ENCODE data around the gene GPR18. TPM values are rescaled to one million over a fixed set of nuclear protein-coding genes. Genes with fewer than 3 reads are reported as not detected.

The GPR18 gene
- total and polyA plus RNA-seq, 2 of the 13 experiments (the other 11 are each of a cell fraction or from before 2014, with no cell fraction given) = not detected

GRCh38 chr13:99254830-99255229 is 3.3 kb downstream of the GPR18 start:
- in situ Hi-C loops (cut with HindIII; ENCODE audit: extremely low pct_ligation_motif_present, low pct_unique_long_range_greater_than_20kb) (no loop called here), intact Hi-C loops (cut with micrococcal nuclease; ENCODE audit: unreplicated experiment) (no loop called here)
- Histone ChIP-seq H3K9me3 (ENCODE audit: low read length) (no peaks in the 10 kb centered on the region), H3K27ac (ENCODE audit: extremely low read length, insufficient read depth, low read length) (no peak overlapping the region), H2AFZ (ENCODE audit: low read length) (no peak overlapping the region), H3K79me2 (ENCODE audit: insufficient read depth, low read length) (no peaks in the 10 kb centered on the region), H4K20me1 (ENCODE audit: insufficient read depth, low read length) (no peaks in the 10 kb centered on the region), H3K9ac (ENCODE audit: insufficient read depth, low read depth, low read length) (no peak overlapping the region), H3K4me1 (ENCODE audit: insufficient read depth, low read length) (peaks cover 3% of the 10 kb centered on the region), H3K4me3 (replicated peaks in 1 of 3; ENCODE audit: insufficient read depth in 1 of 3, low read depth in 2 of 3, low read length in 3 of 3) (no peak overlapping the region), H3K4me2 (ENCODE audit: low read depth, low read length) (no peak overlapping the region), H3K27me3 (ENCODE audit: control insufficient read depth in 1 of 2, insufficient read depth in 2 of 2, low read length in 2 of 2) (no peaks in the 10 kb centered on the region), H3K36me3 (replicated peaks in 1 of 2; ENCODE audit: control insufficient read depth in 1 of 2, insufficient read depth in 2 of 2, low read length in 2 of 2) (peaks cover 7 to 12% of the 10 kb centered on the region in 2 experiments; a peak in 4 of 5 replicates)
- ChIA-PET CTCF (ENCODE audit: low intra/inter-chr PET ratio, low total read pairs) (no interaction called here), POLR2A (no interaction called here)
- FAIRE-seq (no peak), DNase-seq (ENCODE audit: low spot score) (no peak), ATAC-seq (no peak)
- TF ChIP-seq ZFX (CRISPR knock-in tag; IDR thresholded peaks at IDR 0.05; ENCODE audit: low read depth) (no peak), ZNF280D (CRISPR knock-in tag; IDR thresholded peaks at IDR 0.05) (no peak), ZNF564 (CRISPR knock-in tag; IDR thresholded peaks at IDR 0.05) (no peak), ZMYM3 (CRISPR knock-in tag; IDR thresholded peaks at IDR 0.05) (no peak), ZBTB34 (CRISPR knock-in tag; IDR thresholded peaks at IDR 0.05) (no peak), RNF219 (CRISPR knock-in tag; IDR thresholded peaks at IDR 0.05) (no peak), ZSCAN25 (CRISPR knock-in tag; IDR thresholded peaks at IDR 0.05) (no peak), PCBP2 (optimal IDR thresholded peaks at IDR 0.05; ENCODE audit: low read depth, low read length, poor library complexity, severe bottlenecking) (no peak)
- 99% methylated on average over 14 of the region's 14 CpGs for WGBS (ENCODE audit: low lambda C conversion rate)
- no TSS peak for BruUV-seq (replicated peaks)
